C4-2B (cell line): Measurements from ENCODE around the gene OR5V1.
"Not testable (repeated sequence)": the region's sequence is repeated elsewhere in the genome, so short reads cannot be mapped to it uniquely, and the experiment has no call there.

Source experiments
- H3K27ac ChIP-seq: fragments of 450-650 bp; 2 replicates; pipeline ENCODE4 v1.5.1; 2017
- CTCF ChIP-seq: fragments of 450-650 bp; conservative IDR thresholded peaks from 2 replicates; pipeline ENCODE4 v1.5.1; 2017; ENCODE audit warnings: mild to moderate bottlenecking
- ZFX ChIP-seq: fragments of 450-650 bp; IDR thresholded peaks from 2 replicates; pipeline ENCODE4 v1.6.1; 2017

OR5V1 gene

GRCh38 chr6:29375191-29375590 is 6.5 kb upstream of the OR5V1 start, which contains the start of gene OR12D3:
TSS of gene OR12D3 (minus strand) at chr6:29375291. CDS start at chr6:29375287, 4 bp downstream.
- no peak within 1 kb of the TSS for H3K27ac ChIP-seq

GRCh38 chr6:29355603-29356002 is 13.1 kb downstream of the OR5V1 start:
- TF ChIP-seq CTCF: no peak; the same call in 1 of the 2 replicates
- TF ChIP-seq ZFX: no peak
- no peak overlapping the region for H3K27ac ChIP-seq

More at GRCh38 chr6:29375191-29375590, 6.5 kb upstream of the OR5V1 start, which contains the start of gene OR12D3:
- no peak for TF ChIP-seq ZFX
- no peak for TF ChIP-seq CTCF

GRCh38 chr6:29354980-29355379 is 13.7 kb downstream of the OR5V1 start:
- no peak overlapping the region for H3K27ac ChIP-seq
- TF ChIP-seq CTCF (no peak), ZFX (no peak)

GRCh38 chr6:29349348-29349747 is 19.3 kb downstream of the OR5V1 start:
- not testable (repeated sequence) for H3K27ac ChIP-seq

- TF ChIP-seq ZFX: no peak
- no peak for TF ChIP-seq CTCF
- no peak overlapping the region for H3K27ac ChIP-seq
Observed at GRCh38 chr6:29345380-29345779, 23.3 kb downstream of the OR5V1 start.

GRCh38 chr6:29336269-29336668 is 32.4 kb downstream of the OR5V1 start:
- no peak overlapping the region for H3K27ac ChIP-seq

GRCh38 chr6:29332676-29333075 is 36.0 kb downstream of the OR5V1 start:
- H3K27ac ChIP-seq: no peak overlapping the region
- TF ChIP-seq ZFX (no peak), CTCF (no peak)

More at GRCh38 chr6:29336269-29336668, 32.4 kb downstream of the OR5V1 start:
- no peak for TF ChIP-seq CTCF
- TF ChIP-seq ZFX: no peak

GRCh38 chr6:29325777-29326176 is 42.9 kb downstream of the OR5V1 start:
- no peak overlapping the region for H3K27ac ChIP-seq
- TF ChIP-seq CTCF (no peak), ZFX (no peak)

- H3K27ac ChIP-seq: not testable (repeated sequence)
Observed at GRCh38 chr6:29323332-29323731, 45.3 kb downstream of the OR5V1 start.
